Measurements from ENCODE around the gene GNA15.

GRCh38 chr19:3114018-3114726, 21.7 kb upstream of the GNA15 start:
- no peak for TF ChIP-seq CTCF (IDR thresholded peaks at IDR 0.05)
- no peak for TF ChIP-seq POLR2A (IDR thresholded peaks at IDR 0.05)

Data from Peyer's patch (tissue), 4 donors.